Keratinocyte (primary cell): Measurements from ENCODE around the gene TRIM63. TPM values are rescaled to one million over a fixed set of nuclear protein-coding genes. Genes with fewer than 3 reads are reported as not detected.

Experiments
- DNase-seq: peaks from one replicate; pipeline ENCODE4 v3.0.0-alpha.2; 2011; ENCODE audit warnings: low read depth, missing footprints, low spot score
- FAIRE-seq: peaks from 2 replicates; lab custom pipeline; 2011; peaks lifted over from hg19 to GRCh38; lab: Jason Lieb, UNC
- H2AFZ ChIP-seq: 2 replicates; pipeline ENCODE4 v1.6.0; 2012; ENCODE audit warnings: low read length, control low read depth, inconsistent platforms; ENCODE audit not compliant: control insufficient read depth
- H3K27ac ChIP-seq: 2 replicates; pipeline ENCODE4 v1.5.1; 2011; ENCODE audit warnings: low read length; ENCODE audit not compliant: control insufficient read depth, insufficient read depth
- H3K27me3 ChIP-seq: 3 replicates; pipeline ENCODE4 v1.6.0; 2011; ENCODE audit warnings: low read length; ENCODE audit not compliant: control insufficient read depth, insufficient read depth; ENCODE audit errors: extremely low read depth
- H3K36me3 ChIP-seq, 2 experiments: 2 replicates in 1 of 2; 3 replicates in 1 of 2; pipeline ENCODE4 v1.5.1; 2011; ENCODE audit warnings: low read length in 2 of 2, mild to moderate bottlenecking in 1 of 2; ENCODE audit not compliant: control insufficient read depth in 2 of 2, insufficient read depth in 2 of 2; ENCODE audit errors: extremely low read depth in 1 of 2
- H3K4me1 ChIP-seq: 3 replicates; pipeline ENCODE4 v1.5.1; 2011; ENCODE audit warnings: low read length; ENCODE audit not compliant: control insufficient read depth, insufficient read depth; ENCODE audit errors: extremely low read depth
- H3K4me2 ChIP-seq: 3 replicates; pipeline ENCODE4 v1.6.0; 2011; ENCODE audit warnings: low read depth, low read length; ENCODE audit not compliant: control insufficient read depth, insufficient read depth; ENCODE audit errors: extremely low read depth
- H3K4me3 ChIP-seq, 3 experiments: fragments of 200-600 bp in 1 of 3; sonication (generic) in 1 of 3; 2 replicates in 2 of 3; 3 replicates in 1 of 3; pipeline ENCODE4 v1.5.1; 2011 to 2016; ENCODE audit warnings: low read length in 3 of 3, mild to moderate bottlenecking in 3 of 3, control low read depth in 2 of 3, inconsistent platforms in 1 of 3, low read depth in 1 of 3, mixed read lengths in 1 of 3, mixed run types in 1 of 3, moderate library complexity in 1 of 3; ENCODE audit not compliant: control insufficient read depth in 2 of 3, insufficient read depth in 2 of 3; ENCODE audit errors: extremely low read depth in 1 of 3
- H3K79me2 ChIP-seq: 2 replicates; pipeline ENCODE4 v1.6.0; 2012; ENCODE audit warnings: low read length; ENCODE audit not compliant: control insufficient read depth, insufficient read depth
- H3K9ac ChIP-seq: 3 replicates; pipeline ENCODE4 v1.6.0; 2011; ENCODE audit warnings: low read length; ENCODE audit not compliant: control insufficient read depth, insufficient read depth; ENCODE audit errors: extremely low read depth
- H3K9me1 ChIP-seq: 3 replicates; pipeline ENCODE4 v1.6.0; 2011; ENCODE audit warnings: low read length; ENCODE audit not compliant: control insufficient read depth, insufficient read depth; ENCODE audit errors: extremely low read depth
- H3K9me3 ChIP-seq: 2 replicates; pipeline ENCODE4 v1.5.1; 2012; ENCODE audit warnings: low read depth, low read length; ENCODE audit not compliant: control insufficient read depth
- H4K20me1 ChIP-seq: 3 replicates; pipeline ENCODE4 v1.6.0; 2011; ENCODE audit warnings: low read length; ENCODE audit not compliant: control insufficient read depth, insufficient read depth; ENCODE audit errors: extremely low read depth
- EZH2 ChIP-seq: IDR thresholded peaks from one replicate; pipeline ENCODE4 v1.6.1; 2012; ENCODE audit warnings: inconsistent platforms, mild to moderate bottlenecking, low read length, moderate library complexity
- dilution Hi-C: fragments of 300-500 bp; cut with MboI; formaldehyde crosslinking; loops from one replicate; pipeline ENCODE4 v1.7.0; 2020; ENCODE audit warnings: low sequenced_read_pairs; ENCODE audit not compliant: extremely low pct_ligation_motif_present
- polyA plus RNA-seq, 5 experiments: library from polyadenylated mRNA; depleted of rRNA in 3 of 5; stranded (reverse) in 3 of 5; stranded (forward) in 1 of 5; unstranded in 1 of 5; fragments of >200 nt; gene quantifications; 1 replicate in 1 of 5; 2 replicates in 3 of 5; 3 replicates in 1 of 5; pipeline versions ENCODE4 v1.2.1 to v1.2.3, GENCODE V29; 2011 to 2012; ENCODE audit warnings: missing spikeins in 2 of 5, low read depth in 1 of 5, low replicate concordance in 1 of 5
- TF ChIP-seq, protein P1 (sequence below), 3 experiments: IDR thresholded peaks in 1 of 3; conservative IDR thresholded peaks in 1 of 3; optimal IDR thresholded peaks in 1 of 3; 2 replicates in 2 of 3; 3 replicates in 1 of 3; pipeline versions ENCODE3 to v1.5.1; 2011; ENCODE audit warnings: low read length in 3 of 3, mild to moderate bottlenecking in 3 of 3, moderate library complexity in 2 of 3, control low read depth in 1 of 3, inconsistent platforms in 1 of 3; ENCODE audit not compliant: insufficient read depth in 2 of 3; ENCODE audit errors: extremely low read depth in 1 of 3

TRIM63 gene
- polyA plus RNA-seq, 1 donor (not counting 4 experiments of a cell fraction or from before 2014, with no cell fraction given): not detected

DNA sequence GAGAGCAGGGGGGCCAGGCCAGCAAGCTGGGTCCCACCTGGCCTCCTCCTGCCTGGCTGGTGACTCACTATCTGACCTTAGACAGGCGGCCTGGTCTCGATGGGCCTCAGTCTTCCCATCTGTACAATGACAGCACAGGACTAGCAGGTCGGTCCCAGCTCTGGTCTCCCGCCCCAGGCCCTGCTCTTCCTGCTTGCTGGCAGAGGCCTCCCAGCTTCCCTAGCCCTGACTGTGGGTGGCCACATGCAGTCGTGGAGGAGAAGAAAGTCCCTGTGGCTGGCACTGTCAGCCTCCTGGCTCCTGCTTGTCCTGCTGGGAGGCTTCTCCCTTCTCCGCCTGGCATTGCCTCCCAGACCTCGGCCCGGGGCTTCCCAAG lies 45.0 kb downstream of the TRIM63 start:
- Histone ChIP-seq H3K4me1 (peaks cover 13% of the 10 kb centered on the region), H4K20me1 (no peaks in the 10 kb centered on the region), H2AFZ (no peak overlapping the region), H3K9me3 (no peaks in the 10 kb centered on the region), H3K79me2 (no peaks in the 10 kb centered on the region), H3K27ac (no peak overlapping the region), H3K4me2 (no peak overlapping the region), H3K9me1 (no peaks in the 10 kb centered on the region), H3K36me3 (no peaks in the 10 kb centered on the region), H3K4me3 (no peak overlapping the region), H3K27me3 (no peaks in the 10 kb centered on the region), H3K9ac (no peak overlapping the region)
- DNase-seq (no peak), FAIRE-seq (no peak)
- dilution Hi-C loops: no loop called here
- no peak for TF ChIP-seq EZH2
- TF ChIP-seq, protein P1, sequence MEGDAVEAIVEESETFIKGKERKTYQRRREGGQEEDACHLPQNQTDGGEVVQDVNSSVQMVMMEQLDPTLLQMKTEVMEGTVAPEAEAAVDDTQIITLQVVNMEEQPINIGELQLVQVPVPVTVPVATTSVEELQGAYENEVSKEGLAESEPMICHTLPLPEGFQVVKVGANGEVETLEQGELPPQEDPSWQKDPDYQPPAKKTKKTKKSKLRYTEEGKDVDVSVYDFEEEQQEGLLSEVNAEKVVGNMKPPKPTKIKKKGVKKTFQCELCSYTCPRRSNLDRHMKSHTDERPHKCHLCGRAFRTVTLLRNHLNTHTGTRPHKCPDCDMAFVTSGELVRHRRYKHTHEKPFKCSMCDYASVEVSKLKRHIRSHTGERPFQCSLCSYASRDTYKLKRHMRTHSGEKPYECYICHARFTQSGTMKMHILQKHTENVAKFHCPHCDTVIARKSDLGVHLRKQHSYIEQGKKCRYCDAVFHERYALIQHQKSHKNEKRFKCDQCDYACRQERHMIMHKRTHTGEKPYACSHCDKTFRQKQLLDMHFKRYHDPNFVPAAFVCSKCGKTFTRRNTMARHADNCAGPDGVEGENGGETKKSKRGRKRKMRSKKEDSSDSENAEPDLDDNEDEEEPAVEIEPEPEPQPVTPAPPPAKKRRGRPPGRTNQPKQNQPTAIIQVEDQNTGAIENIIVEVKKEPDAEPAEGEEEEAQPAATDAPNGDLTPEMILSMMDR (optimal IDR thresholded peaks at IDR 0.05 in 1 of 3, IDR thresholded peaks at IDR 0.05 in 1 of 3, conservative IDR thresholded peaks at IDR 0.05 in 1 of 3; ENCODE audit: extremely low read depth in 1 of 3, insufficient read depth in 2 of 3, low read length in 3 of 3): no peak

DNA sequence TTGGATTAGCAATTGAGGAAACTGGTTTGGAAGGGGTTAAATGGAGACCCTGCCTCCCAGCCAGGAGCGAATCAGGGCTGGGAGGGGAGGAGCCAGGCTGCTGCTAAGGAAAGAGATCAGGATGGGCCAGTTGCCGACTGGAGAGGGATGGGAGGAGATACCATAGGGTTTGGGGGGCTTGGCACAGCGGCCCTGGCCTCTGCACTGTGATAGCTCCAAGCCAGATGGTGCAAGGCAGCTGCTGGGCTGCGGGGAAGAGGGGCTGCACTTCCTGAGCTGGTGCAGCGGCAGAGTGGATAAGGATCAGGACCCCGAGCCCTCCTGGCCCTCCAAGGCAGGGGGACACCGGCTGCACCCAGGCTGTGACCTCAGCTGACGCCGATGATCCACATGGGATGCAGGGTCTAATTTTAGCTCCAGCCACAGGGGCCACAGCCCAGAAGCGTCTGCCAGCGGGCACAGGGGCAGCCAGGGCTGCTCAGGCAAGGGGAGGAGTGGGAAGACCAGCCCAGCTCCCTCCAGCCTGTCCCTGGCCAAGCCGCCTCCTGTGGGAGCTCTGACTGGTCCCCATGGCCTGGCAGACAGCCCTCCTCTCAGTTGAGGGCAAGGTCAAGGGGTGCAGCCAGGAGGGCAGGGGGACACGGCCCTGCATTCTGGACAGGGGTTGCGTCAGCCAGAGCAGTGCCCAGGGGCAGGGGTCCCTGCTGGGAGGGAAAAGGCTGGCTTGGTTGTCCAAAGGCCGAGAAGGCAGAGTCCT lies 45.6 kb downstream of the TRIM63 start, which contains the start of gene EXTL1:
Gene EXTL1, plus strand, starts transcription at position 129 of the 757 bp plus-strand sequence. CDS start 872 bp downstream, outside the sequence.
- Histone ChIP-seq H3K79me2 (no peaks in the 10 kb centered on the region), H3K36me3 (no peaks in the 10 kb centered on the region), H2AFZ (no peak within 1 kb of the TSS), H3K27me3 (no peaks in the 10 kb centered on the region), H3K27ac (no peak within 1 kb of the TSS), H3K9me3 (no peaks in the 10 kb centered on the region), H4K20me1 (no peaks in the 10 kb centered on the region), H3K4me2 (no peak within 1 kb of the TSS), H3K9me1 (no peaks in the 10 kb centered on the region), H3K9ac (no peak within 1 kb of the TSS), H3K4me3 (no peak within 1 kb of the TSS), H3K4me1 (peaks cover 13% of the 10 kb centered on the region)
- TF ChIP-seq, protein P1 (optimal IDR thresholded peaks at IDR 0.05 in 1 of 3, IDR thresholded peaks at IDR 0.05 in 1 of 3, conservative IDR thresholded peaks at IDR 0.05 in 1 of 3; ENCODE audit: extremely low read depth in 1 of 3, insufficient read depth in 2 of 3, low read length in 3 of 3): no peak
- TF ChIP-seq EZH2: no peak
- DNase-seq (no peak), FAIRE-seq (no peak)
- dilution Hi-C loops: no loop called here
